Islet of Langerhans (tissue), 1 donor: ENCODE results near the gene MAP4K4.
"Not testable (repeated sequence)": the region's sequence is repeated elsewhere in the genome, so short reads cannot be mapped to it uniquely, and the experiment has no call there.

Experiments
- FAIRE-seq: peaks from one replicate; lab custom pipeline; 2011; peaks lifted over from hg19 to GRCh38; lab: Jason Lieb, UNC

Gene MAP4K4

GRCh38 chr2:101921319-101921952 lies 223.9 kb downstream of the MAP4K4 start:
- no peak for FAIRE-seq

- FAIRE-seq, result no peak
Measured at GRCh38 chr2:101921953-101922325, 224.4 kb downstream of the MAP4K4 start.

DNA sequence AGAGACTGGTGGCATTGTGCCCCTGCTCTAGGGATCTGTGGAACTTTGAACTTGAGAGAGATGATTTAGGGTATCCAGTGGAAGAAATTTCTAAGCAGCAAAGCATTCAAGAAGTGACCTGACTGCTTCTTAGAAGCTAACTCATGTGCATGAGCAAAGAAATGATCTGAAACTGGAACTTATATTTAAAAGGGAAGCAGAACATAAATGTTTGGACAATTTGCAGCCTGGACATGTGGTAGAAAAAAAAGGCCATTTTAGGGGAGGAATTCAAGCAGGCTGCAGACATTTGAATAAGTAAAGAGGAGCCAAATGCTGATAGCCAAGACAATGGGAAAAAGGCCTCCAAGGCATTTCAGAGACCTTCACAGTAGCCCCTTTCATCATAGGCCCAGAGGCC lies 226.8 kb downstream of the MAP4K4 start:
- not testable (repeated sequence) for FAIRE-seq

GRCh38 chr2:101930019-101930418 lies 232.5 kb downstream of the MAP4K4 start:
- FAIRE-seq, result no peak

- no peak for FAIRE-seq
Measured at GRCh38 chr2:101930847-101931246, 233.3 kb downstream of the MAP4K4 start.

DNA sequence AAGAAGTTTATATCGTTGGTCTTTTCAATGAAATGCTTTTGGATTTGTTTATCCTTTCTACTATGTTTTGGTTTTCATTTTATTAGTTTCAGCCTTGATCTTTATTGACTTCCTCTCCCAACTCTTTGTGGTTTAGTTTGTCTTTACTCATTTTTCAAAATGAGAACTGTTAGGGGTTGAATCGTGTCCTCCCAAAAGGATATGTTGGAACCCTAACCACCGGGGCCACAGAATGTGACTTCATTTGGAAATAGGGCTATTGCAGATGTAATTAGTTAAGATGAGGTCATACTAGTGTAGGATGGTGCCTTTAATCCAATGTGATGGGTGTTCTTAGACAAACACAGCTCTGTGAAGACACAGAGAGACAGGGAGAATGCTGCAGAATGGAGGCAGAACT lies 233.9 kb downstream of the MAP4K4 start:
- no peak for FAIRE-seq

- FAIRE-seq, result not testable (repeated sequence)
Measured at GRCh38 chr2:101935764-101936163, 238.3 kb downstream of the MAP4K4 start.

DNA sequence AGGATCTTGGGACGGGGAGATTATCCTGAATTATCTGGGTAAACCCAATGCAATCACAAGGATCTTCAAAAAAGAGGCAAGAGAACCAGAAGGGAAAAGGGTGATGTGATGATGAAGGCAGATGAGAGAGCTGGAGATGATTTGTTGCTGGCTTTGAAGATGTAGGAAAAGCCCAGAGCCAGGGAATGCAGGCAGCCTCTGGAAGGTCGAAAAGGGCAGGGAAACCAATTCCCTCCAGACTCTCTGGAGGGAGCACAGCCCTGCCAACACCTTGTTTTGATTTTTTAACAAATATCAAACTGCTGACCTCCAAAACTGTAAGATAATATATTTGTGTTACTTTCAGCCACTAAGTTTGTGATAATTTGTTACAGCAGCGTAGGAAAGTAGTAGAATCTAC lies 245.3 kb downstream of the MAP4K4 start:
- FAIRE-seq, result no peak
